Activated CD8-positive, alpha-beta memory T cell treated with anti-CD3 and anti-CD28 coated beads, Interleukin-2, amount 50 U/mL, for 1 hour (primary cell): ENCODE measurements around the gene MRPL37.
"Not testable (repeated sequence)": the region's sequence is repeated elsewhere in the genome, so short reads cannot be mapped to it uniquely, and the experiment has no call there.

ENCODE experiments used
- DNase-seq: peaks from one replicate; pipeline ENCODE4 v3.0.0-alpha.2; 2020; ENCODE audit errors: extremely low read depth

Gene MRPL37

GRCh38 chr1:54220004-54220811 lies 20.2 kb downstream of the MRPL37 start:
- no peak for DNase-seq

GRCh38 chr1:54221113-54221834 lies 21.3 kb downstream of the MRPL37 start:
- DNase-seq, result no peak

- DNase-seq, result no peak
Observed at GRCh38 chr1:54221867-54222484, 22.0 kb downstream of the MRPL37 start.

GRCh38 chr1:54222711-54223110 lies 22.7 kb downstream of the MRPL37 start:
- DNase-seq, result no peak

- DNase-seq, result no peak
Observed at GRCh38 chr1:54223441-54224202, 23.7 kb downstream of the MRPL37 start.

GRCh38 chr1:54224233-54224632 lies 24.3 kb downstream of the MRPL37 start:
- DNase-seq, result no peak

GRCh38 chr1:54225378-54225777 lies 25.4 kb downstream of the MRPL37 start:
- DNase-seq, result no peak

GRCh38 chr1:54225986-54226559 lies 26.1 kb downstream of the MRPL37 start:
- no peak for DNase-seq

- no peak for DNase-seq
Observed at GRCh38 chr1:54227091-54227602, 27.2 kb downstream of the MRPL37 start.

- DNase-seq, result no peak
Observed at GRCh38 chr1:54227891-54228310, 27.9 kb downstream of the MRPL37 start.

GRCh38 chr1:54228638-54229079 lies 28.7 kb downstream of the MRPL37 start:
- no peak for DNase-seq

GRCh38 chr1:54229281-54229891 lies 29.4 kb downstream of the MRPL37 start:
- DNase-seq, result no peak

- DNase-seq, result no peak
Observed at GRCh38 chr1:54230507-54231339, 30.8 kb downstream of the MRPL37 start.

- DNase-seq, result not testable (repeated sequence)
Observed at GRCh38 chr1:54233196-54233595, 33.2 kb downstream of the MRPL37 start.

- DNase-seq, result no peak
Observed at GRCh38 chr1:54234284-54234683, 34.3 kb downstream of the MRPL37 start.

GRCh38 chr1:54237586-54237985 lies 37.6 kb downstream of the MRPL37 start:
- DNase-seq, result no peak

- no peak for DNase-seq
Observed at GRCh38 chr1:54238353-54239034, 38.5 kb downstream of the MRPL37 start.

- DNase-seq, result no peak
Observed at GRCh38 chr1:54239035-54239383, 39.0 kb downstream of the MRPL37 start.

GRCh38 chr1:54239631-54240031 lies 39.7 kb downstream of the MRPL37 start:
- no peak for DNase-seq
